ENCODE results near the gene TMEM132C. TPM values are rescaled to one million over a fixed set of nuclear protein-coding genes. Genes with fewer than 3 reads are reported as not detected.
A peak's percentile ranks its signal among the peaks of the same experiment; 100 is the strongest.

Gene TMEM132C
- total RNA-seq, 1 experiment from 2014 or later, result not detected

GRCh38 chr12:128385736-128386135, 118.8 kb downstream of the TMEM132C start:
- H3K27me3 Mint-ChIP-seq (ENCODE audit: unreplicated experiment), result no peaks in the 10 kb centered on the region
- peaks cover 18% of the 10 kb centered on the region for H3K9me3 Mint-ChIP-seq (ENCODE audit: low read depth, unreplicated experiment)
- BruUV-seq (replicated peaks), result no TSS peak
- no peak for TF ChIP-seq CTCF (IDR thresholded peaks at IDR 0.05; ENCODE audit: unreplicated experiment)
- no peaks in the 10 kb centered on the region for H3K4me1 Mint-ChIP-seq (ENCODE audit: low read depth, unreplicated experiment)
- CTCF ChIA-PET, result no interaction called here
- peaks cover 5% of the 10 kb centered on the region for H3K36me3 Mint-ChIP-seq (ENCODE audit: insufficient read depth, unreplicated experiment)
- intact Hi-C loops (cut with micrococcal nuclease; ENCODE audit: unreplicated experiment), result no loop called here
- no peak overlapping the region for H3K4me3 Mint-ChIP-seq (ENCODE audit: low read depth, unreplicated experiment)
- H3K27ac Mint-ChIP-seq (ENCODE audit: unreplicated experiment), result no peak overlapping the region
- no peak for DNase-seq

GRCh38 chr12:128387811-128388422, 120.9 kb downstream of the TMEM132C start:
- CTCF ChIA-PET, result no interaction called here
- peak; percentile 2 for DNase-seq
- H3K9me3 Mint-ChIP-seq (ENCODE audit: low read depth, unreplicated experiment), result peaks cover 22% of the 10 kb centered on the region
- no peak for TF ChIP-seq CTCF (IDR thresholded peaks at IDR 0.05; ENCODE audit: unreplicated experiment)
- BruUV-seq (replicated peaks), result no TSS peak
- H3K4me1 Mint-ChIP-seq (ENCODE audit: low read depth, unreplicated experiment), result no peaks in the 10 kb centered on the region
- H3K4me3 Mint-ChIP-seq (ENCODE audit: low read depth, unreplicated experiment), result no peak overlapping the region
- H3K27me3 Mint-ChIP-seq (ENCODE audit: unreplicated experiment), result no peaks in the 10 kb centered on the region
- peaks cover 10% of the 10 kb centered on the region for H3K36me3 Mint-ChIP-seq (ENCODE audit: insufficient read depth, unreplicated experiment)
- no peak overlapping the region for H3K27ac Mint-ChIP-seq (ENCODE audit: unreplicated experiment)
- intact Hi-C loops (cut with micrococcal nuclease; ENCODE audit: unreplicated experiment), result no loop called here

- intact Hi-C loops (cut with micrococcal nuclease; ENCODE audit: unreplicated experiment), result no loop called here
Observed at GRCh38 chr12:128388461-128389000, 121.6 kb downstream of the TMEM132C start.

GRCh38 chr12:128393346-128393745, 126.4 kb downstream of the TMEM132C start:
- H3K36me3 Mint-ChIP-seq (ENCODE audit: insufficient read depth, unreplicated experiment), result peaks cover 8% of the 10 kb centered on the region
- CTCF ChIA-PET, result no interaction called here
- BruUV-seq (replicated peaks), result no TSS peak
- DNase-seq, result no peak
- peaks cover 24% of the 10 kb centered on the region for H3K9me3 Mint-ChIP-seq (ENCODE audit: low read depth, unreplicated experiment)
- intact Hi-C loops (cut with micrococcal nuclease; ENCODE audit: unreplicated experiment), result no loop called here
- no peaks in the 10 kb centered on the region for H3K27me3 Mint-ChIP-seq (ENCODE audit: unreplicated experiment)
- no peak overlapping the region for H3K4me3 Mint-ChIP-seq (ENCODE audit: low read depth, unreplicated experiment)
- no peak for TF ChIP-seq CTCF (IDR thresholded peaks at IDR 0.05; ENCODE audit: unreplicated experiment)
- H3K4me1 Mint-ChIP-seq (ENCODE audit: low read depth, unreplicated experiment), result no peaks in the 10 kb centered on the region
- H3K27ac Mint-ChIP-seq (ENCODE audit: unreplicated experiment), result no peak overlapping the region

More at GRCh38 chr12:128388461-128389000, 121.6 kb downstream of the TMEM132C start:
- H3K4me3 Mint-ChIP-seq (ENCODE audit: low read depth, unreplicated experiment), result no peak overlapping the region
- no peaks in the 10 kb centered on the region for H3K4me1 Mint-ChIP-seq (ENCODE audit: low read depth, unreplicated experiment)
- CTCF ChIA-PET, result no interaction called here
- no peaks in the 10 kb centered on the region for H3K27me3 Mint-ChIP-seq (ENCODE audit: unreplicated experiment)
- TF ChIP-seq CTCF (IDR thresholded peaks at IDR 0.05; ENCODE audit: unreplicated experiment), result no peak
- peaks cover 24% of the 10 kb centered on the region for H3K9me3 Mint-ChIP-seq (ENCODE audit: low read depth, unreplicated experiment)
- DNase-seq, result no peak
- BruUV-seq (replicated peaks), result no TSS peak
- peaks cover 10% of the 10 kb centered on the region for H3K36me3 Mint-ChIP-seq (ENCODE audit: insufficient read depth, unreplicated experiment)
- no peak overlapping the region for H3K27ac Mint-ChIP-seq (ENCODE audit: unreplicated experiment)
